ENCODE measurements around the gene SYNGR3. TPM values are rescaled to one million over a fixed set of nuclear protein-coding genes. Genes with fewer than 3 reads are reported as not detected.

The SYNGR3 gene
- total and polyA plus RNA-seq, 2 of the 13 experiments (the other 11 are each of a cell fraction or from before 2014, with no cell fraction given), result 0.97 to 5.7 TPM

DNA sequence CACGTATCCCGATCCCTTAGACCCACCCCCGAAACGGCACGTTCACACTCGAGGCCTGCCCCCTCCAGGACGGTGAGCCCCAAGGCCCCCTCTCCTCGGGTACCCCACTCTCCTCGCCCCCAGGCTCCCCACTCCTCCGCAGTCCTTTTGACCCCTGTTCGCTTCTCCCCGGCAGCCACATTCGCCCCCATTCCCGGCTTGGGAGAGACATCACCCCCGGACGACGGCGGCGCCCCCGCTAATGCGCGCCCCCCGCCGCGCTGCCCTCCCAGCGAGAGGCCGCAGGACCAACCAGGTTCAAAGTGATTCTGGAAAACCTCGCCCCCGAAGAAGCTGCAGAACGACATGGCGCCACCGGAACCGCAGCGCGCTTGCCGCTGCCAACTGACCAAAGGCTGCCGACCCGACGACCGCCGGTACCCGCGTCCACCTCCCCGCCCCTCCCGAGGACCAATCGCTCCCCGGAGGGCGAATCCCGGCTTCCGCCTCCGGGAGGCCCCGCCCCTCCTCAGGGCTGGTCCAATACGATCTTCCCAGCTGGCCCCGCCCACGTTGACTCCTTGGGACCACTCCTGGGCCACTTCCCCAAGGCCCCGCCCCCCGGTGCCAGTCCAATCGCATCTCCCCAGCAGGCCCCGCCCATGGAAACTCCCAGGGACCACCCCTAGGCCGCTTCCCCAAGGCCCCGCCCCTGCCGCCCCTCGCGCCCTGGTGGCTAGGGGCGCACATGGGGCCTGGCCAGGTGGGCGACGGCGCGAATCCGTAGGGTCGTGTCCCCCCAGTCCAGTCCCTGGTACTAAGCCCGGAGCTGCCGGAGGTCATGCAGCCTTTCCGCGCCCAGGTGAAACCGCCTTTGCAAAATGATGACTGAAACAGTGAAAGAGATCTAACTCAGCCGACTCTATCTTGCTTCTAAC is 46.7 kb upstream of the SYNGR3 start, which contains the start of gene MSRB1 (continued):
- TF ChIP-seq, protein P1, sequence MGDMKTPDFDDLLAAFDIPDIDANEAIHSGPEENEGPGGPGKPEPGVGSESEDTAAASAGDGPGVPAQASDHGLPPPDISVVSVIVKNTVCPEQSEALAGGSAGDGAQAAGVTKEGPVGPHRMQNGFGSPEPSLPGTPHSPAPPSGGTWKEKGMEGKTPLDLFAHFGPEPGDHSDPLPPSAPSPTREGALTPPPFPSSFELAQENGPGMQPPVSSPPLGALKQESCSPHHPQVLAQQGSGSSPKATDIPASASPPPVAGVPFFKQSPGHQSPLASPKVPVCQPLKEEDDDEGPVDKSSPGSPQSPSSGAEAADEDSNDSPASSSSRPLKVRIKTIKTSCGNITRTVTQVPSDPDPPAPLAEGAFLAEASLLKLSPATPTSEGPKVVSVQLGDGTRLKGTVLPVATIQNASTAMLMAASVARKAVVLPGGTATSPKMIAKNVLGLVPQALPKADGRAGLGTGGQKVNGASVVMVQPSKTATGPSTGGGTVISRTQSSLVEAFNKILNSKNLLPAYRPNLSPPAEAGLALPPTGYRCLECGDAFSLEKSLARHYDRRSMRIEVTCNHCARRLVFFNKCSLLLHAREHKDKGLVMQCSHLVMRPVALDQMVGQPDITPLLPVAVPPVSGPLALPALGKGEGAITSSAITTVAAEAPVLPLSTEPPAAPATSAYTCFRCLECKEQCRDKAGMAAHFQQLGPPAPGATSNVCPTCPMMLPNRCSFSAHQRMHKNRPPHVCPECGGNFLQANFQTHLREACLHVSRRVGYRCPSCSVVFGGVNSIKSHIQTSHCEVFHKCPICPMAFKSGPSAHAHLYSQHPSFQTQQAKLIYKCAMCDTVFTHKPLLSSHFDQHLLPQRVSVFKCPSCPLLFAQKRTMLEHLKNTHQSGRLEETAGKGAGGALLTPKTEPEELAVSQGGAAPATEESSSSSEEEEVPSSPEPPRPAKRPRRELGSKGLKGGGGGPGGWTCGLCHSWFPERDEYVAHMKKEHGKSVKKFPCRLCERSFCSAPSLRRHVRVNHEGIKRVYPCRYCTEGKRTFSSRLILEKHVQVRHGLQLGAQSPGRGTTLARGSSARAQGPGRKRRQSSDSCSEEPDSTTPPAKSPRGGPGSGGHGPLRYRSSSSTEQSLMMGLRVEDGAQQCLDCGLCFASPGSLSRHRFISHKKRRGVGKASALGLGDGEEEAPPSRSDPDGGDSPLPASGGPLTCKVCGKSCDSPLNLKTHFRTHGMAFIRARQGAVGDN (CRISPR knock-in tag; IDR thresholded peaks at IDR 0.05), result peak; percentile 95
- TF ChIP-seq, protein P2, sequence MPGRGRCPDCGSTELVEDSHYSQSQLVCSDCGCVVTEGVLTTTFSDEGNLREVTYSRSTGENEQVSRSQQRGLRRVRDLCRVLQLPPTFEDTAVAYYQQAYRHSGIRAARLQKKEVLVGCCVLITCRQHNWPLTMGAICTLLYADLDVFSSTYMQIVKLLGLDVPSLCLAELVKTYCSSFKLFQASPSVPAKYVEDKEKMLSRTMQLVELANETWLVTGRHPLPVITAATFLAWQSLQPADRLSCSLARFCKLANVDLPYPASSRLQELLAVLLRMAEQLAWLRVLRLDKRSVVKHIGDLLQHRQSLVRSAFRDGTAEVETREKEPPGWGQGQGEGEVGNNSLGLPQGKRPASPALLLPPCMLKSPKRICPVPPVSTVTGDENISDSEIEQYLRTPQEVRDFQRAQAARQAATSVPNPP (CRISPR knock-in tag; IDR thresholded peaks at IDR 0.05), result peak; percentile 54; the same call in 1 of the 2 replicates
- peak; percentile 76; the same call in 1 of the 2 replicates for TF ChIP-seq ZNF510 (CRISPR knock-in tag; IDR thresholded peaks at IDR 0.05; ENCODE audit: low read depth)
- TF ChIP-seq ZNF24 (IDR thresholded peaks at IDR 0.05), result no peak
- TF ChIP-seq SRY (CRISPR knock-in tag; IDR thresholded peaks at IDR 0.05), result peak; percentile 80; the same call in 1 of the 2 replicates
- TF ChIP-seq HES4 (CRISPR knock-in tag; IDR thresholded peaks at IDR 0.05; ENCODE audit: borderline replicate concordance), result no peak
- TF ChIP-seq, protein P3, sequence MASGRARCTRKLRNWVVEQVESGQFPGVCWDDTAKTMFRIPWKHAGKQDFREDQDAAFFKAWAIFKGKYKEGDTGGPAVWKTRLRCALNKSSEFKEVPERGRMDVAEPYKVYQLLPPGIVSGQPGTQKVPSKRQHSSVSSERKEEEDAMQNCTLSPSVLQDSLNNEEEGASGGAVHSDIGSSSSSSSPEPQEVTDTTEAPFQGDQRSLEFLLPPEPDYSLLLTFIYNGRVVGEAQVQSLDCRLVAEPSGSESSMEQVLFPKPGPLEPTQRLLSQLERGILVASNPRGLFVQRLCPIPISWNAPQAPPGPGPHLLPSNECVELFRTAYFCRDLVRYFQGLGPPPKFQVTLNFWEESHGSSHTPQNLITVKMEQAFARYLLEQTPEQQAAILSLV (CRISPR knock-in tag; IDR thresholded peaks at IDR 0.05; ENCODE audit: borderline replicate concordance), result peak; percentile 80; the same call in 1 of the 2 replicates
- TF ChIP-seq ZNF605 (CRISPR knock-in tag; IDR thresholded peaks at IDR 0.05), result 0 out of 2 replicates have a peak, but pooled peaks have one; percentile 42
- peak; percentile 67 for TF ChIP-seq PHF8 (CRISPR knock-in tag; IDR thresholded peaks at IDR 0.05)
- TF ChIP-seq ZNF567 (CRISPR knock-in tag; IDR thresholded peaks at IDR 0.05; ENCODE audit: borderline replicate concordance), result no peak
- TF ChIP-seq AGO2 (optimal IDR thresholded peaks at IDR 0.05; ENCODE audit: low read depth, low read length), result peak; percentile 82
- TF ChIP-seq, protein P4, sequence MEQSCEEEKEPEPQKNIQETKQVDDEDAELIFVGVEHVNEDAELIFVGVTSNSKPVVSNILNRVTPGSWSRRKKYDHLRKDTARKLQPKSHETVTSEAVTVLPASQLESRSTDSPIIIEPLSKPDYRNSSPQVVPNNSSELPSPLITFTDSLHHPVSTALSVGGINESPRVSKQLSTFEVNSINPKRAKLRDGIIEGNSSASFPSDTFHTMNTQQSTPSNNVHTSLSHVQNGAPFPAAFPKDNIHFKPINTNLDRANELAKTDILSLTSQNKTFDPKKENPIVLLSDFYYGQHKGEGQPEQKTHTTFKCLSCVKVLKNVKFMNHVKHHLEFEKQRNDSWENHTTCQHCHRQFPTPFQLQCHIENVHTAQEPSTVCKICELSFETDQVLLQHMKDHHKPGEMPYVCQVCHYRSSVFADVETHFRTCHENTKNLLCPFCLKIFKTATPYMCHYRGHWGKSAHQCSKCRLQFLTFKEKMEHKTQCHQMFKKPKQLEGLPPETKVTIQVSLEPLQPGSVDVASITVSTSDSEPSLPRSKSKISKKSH (CRISPR knock-in tag; IDR thresholded peaks at IDR 0.05; ENCODE audit: borderline replicate concordance), result no peak
- TF ChIP-seq ASH2L (IDR thresholded peaks at IDR 0.05; ENCODE audit: insufficient read length, low read depth, low read length), result peak; percentile 69
- TF ChIP-seq, protein P5, sequence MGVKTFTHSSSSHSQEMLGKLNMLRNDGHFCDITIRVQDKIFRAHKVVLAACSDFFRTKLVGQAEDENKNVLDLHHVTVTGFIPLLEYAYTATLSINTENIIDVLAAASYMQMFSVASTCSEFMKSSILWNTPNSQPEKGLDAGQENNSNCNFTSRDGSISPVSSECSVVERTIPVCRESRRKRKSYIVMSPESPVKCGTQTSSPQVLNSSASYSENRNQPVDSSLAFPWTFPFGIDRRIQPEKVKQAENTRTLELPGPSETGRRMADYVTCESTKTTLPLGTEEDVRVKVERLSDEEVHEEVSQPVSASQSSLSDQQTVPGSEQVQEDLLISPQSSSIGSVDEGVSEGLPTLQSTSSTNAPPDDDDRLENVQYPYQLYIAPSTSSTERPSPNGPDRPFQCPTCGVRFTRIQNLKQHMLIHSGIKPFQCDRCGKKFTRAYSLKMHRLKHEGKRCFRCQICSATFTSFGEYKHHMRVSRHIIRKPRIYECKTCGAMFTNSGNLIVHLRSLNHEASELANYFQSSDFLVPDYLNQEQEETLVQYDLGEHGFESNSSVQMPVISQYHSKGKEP (CRISPR knock-in tag; IDR thresholded peaks at IDR 0.05), result no peak
- TF ChIP-seq, protein P6, sequence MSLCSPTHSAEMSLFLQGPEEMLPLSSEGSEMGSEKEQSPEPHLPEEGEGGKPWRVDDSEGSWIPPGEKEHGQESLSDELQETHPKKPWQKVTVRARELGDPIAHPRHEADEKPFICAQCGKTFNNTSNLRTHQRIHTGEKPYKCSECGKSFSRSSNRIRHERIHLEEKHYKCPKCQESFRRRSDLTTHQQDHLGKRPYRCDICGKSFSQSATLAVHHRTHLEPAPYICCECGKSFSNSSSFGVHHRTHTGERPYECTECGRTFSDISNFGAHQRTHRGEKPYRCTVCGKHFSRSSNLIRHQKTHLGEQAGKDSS (CRISPR knock-in tag; IDR thresholded peaks at IDR 0.05; ENCODE audit: borderline replicate concordance, low read depth), result peak; percentile 79; the same call in 1 of the 2 replicates

All from HepG2 (cell line).